WTC11 (cell line): Measurements from ENCODE around the gene FAM136A. TPM values are rescaled to one million over a fixed set of nuclear protein-coding genes. Genes with fewer than 3 reads are reported as not detected.
A peak's percentile ranks its signal among the peaks of the same experiment; 100 is the strongest.
"Not testable (repeated sequence)": the region's sequence is repeated elsewhere in the genome, so short reads cannot be mapped to it uniquely, and the experiment has no call there.

Experiments used
- ATAC-seq: fragments of 200-7000 bp; cut with Tn5 transposase; 2 replicates; pipeline ENCODE4 v1.10.0; 2021; ENCODE audit warnings: mild to moderate bottlenecking, moderate library complexity
- CTCF ChIA-PET: fragments of 300-600 bp; sonication (Branson Sonifier 250); formaldehyde crosslinking; loops from one replicate; lab custom pipeline; 2021; ENCODE audit warnings: antibody characterized with exemption; lab: Charles Lee
- POLR2A ChIA-PET: fragments of 350-600 bp; sonication (Branson Sonifier 250); formaldehyde crosslinking; loops from one replicate; lab custom pipeline; 2021; ENCODE audit warnings: antibody characterized with exemption; lab: Charles Lee
- DNase-seq: peaks from one replicate; pipeline ENCODE4 v3.0.0; 2021; ENCODE audit warnings: low spot score
- H3K27ac Mint-ChIP-seq: 2 replicates; pipeline ENCODE4 v1.8.0; 2021; ENCODE audit warnings: mixed read lengths
- H3K27me3 Mint-ChIP-seq: 2 replicates; pipeline ENCODE4 v1.8.0; 2021; ENCODE audit warnings: low read depth, mild to moderate bottlenecking, moderate library complexity, mixed read lengths
- H3K36me3 Mint-ChIP-seq: 2 replicates; pipeline ENCODE4 v1.8.0; 2021; ENCODE audit warnings: mixed read lengths
- H3K4me1 Mint-ChIP-seq: 2 replicates; pipeline ENCODE4 v1.8.0; 2022; ENCODE audit warnings: mixed read lengths
- H3K4me3 Mint-ChIP-seq: 2 replicates; pipeline ENCODE4 v1.8.0; 2021; ENCODE audit warnings: mild to moderate bottlenecking, moderate library complexity, mixed read lengths
- H3K9me3 Mint-ChIP-seq: 2 replicates; pipeline ENCODE4 v1.8.0; 2021; ENCODE audit warnings: mixed read lengths
- ATF2 ChIP-seq: sonication (generic); formaldehyde crosslinking; IDR thresholded peaks from 2 replicates; pipeline ENCODE4 v1.8.1; 2022; ENCODE audit warnings: low read depth, missing genetic modification reagents, borderline replicate concordance
- E2F1 ChIP-seq: sonication (generic); formaldehyde crosslinking; IDR thresholded peaks from 2 replicates; pipeline ENCODE4 v1.8.0; 2022; ENCODE audit warnings: mild to moderate bottlenecking, missing genetic modification reagents
- E2F5 ChIP-seq: sonication (generic); formaldehyde crosslinking; IDR thresholded peaks from 2 replicates; pipeline ENCODE4 v1.8.1; 2022; ENCODE audit warnings: mild to moderate bottlenecking, moderate library complexity, missing genetic modification reagents
- ETV6 ChIP-seq: sonication (generic); formaldehyde crosslinking; IDR thresholded peaks from 2 replicates; pipeline ENCODE4 v1.8.1; 2022; ENCODE audit warnings: mild to moderate bottlenecking, missing genetic modification reagents
- FOXP1 ChIP-seq: sonication (generic); formaldehyde crosslinking; IDR thresholded peaks from 2 replicates; pipeline ENCODE4 v1.8.0; 2022; ENCODE audit warnings: missing genetic modification reagents, mild to moderate bottlenecking, moderate library complexity, borderline replicate concordance
- GABPB1 ChIP-seq: sonication (generic); formaldehyde crosslinking; IDR thresholded peaks from 2 replicates; pipeline ENCODE4 v1.8.1; 2023; ENCODE audit warnings: mild to moderate bottlenecking, missing genetic modification reagents
- IRF2 ChIP-seq: sonication (generic); formaldehyde crosslinking; IDR thresholded peaks from 2 replicates; pipeline ENCODE4 v1.8.0; 2022; ENCODE audit warnings: low read depth, missing genetic modification reagents, borderline replicate concordance
- MXD4 ChIP-seq: fragments of 250-450 bp; sonication (Bioruptor Pico); IDR thresholded peaks from 2 replicates; pipeline ENCODE4 v1.8.0; 2021; ENCODE audit warnings: mild to moderate bottlenecking, moderate library complexity, borderline replicate concordance
- NFYB ChIP-seq: sonication (generic); formaldehyde crosslinking; conservative IDR thresholded peaks from 2 replicates; pipeline ENCODE4 v1.8.0; 2022; ENCODE audit warnings: low read depth, missing genetic modification reagents
- OVOL2 ChIP-seq: fragments of 250-450 bp; sonication (Bioruptor Pico); IDR thresholded peaks from 2 replicates; pipeline ENCODE4 v1.9.0; 2021; ENCODE audit warnings: mild to moderate bottlenecking, borderline replicate concordance
- SMAD4 ChIP-seq: sonication (generic); formaldehyde crosslinking; IDR thresholded peaks from 2 replicates; pipeline ENCODE4 v1.8.0; 2022; ENCODE audit warnings: mild to moderate bottlenecking, missing genetic modification reagents
- STAT6 ChIP-seq: sonication (generic); formaldehyde crosslinking; conservative IDR thresholded peaks from 2 replicates; pipeline ENCODE4 v1.8.1; 2023; ENCODE audit warnings: mild to moderate bottlenecking, low read depth, missing genetic modification reagents, moderate library complexity
- ZBTB21 ChIP-seq: sonication (generic); formaldehyde crosslinking; IDR thresholded peaks from 2 replicates; pipeline ENCODE4 v1.8.1; 2023; ENCODE audit warnings: mild to moderate bottlenecking, missing genetic modification reagents, borderline replicate concordance
- ZNF317 ChIP-seq: sonication (generic); formaldehyde crosslinking; IDR thresholded peaks from 2 replicates; pipeline ENCODE4 v1.8.1; 2023; ENCODE audit warnings: low read depth, mild to moderate bottlenecking, moderate library complexity, missing genetic modification reagents, borderline replicate concordance
- total RNA-seq: library from RNA; stranded (reverse); gene quantifications from 3 replicates; pipeline ENCODE4 v1.2.3, GENCODE V29; 2021

The FAM136A gene
- total RNA-seq, 1 experiment from 2014 or later, result 83.9 TPM

GRCh38 chr2:70269422-70270302 lies 32.2 kb downstream of the FAM136A start:
- H3K9me3 Mint-ChIP-seq, result peaks cover 24% of the 10 kb centered on the region
- H3K4me3 Mint-ChIP-seq, DNase-seq, POLR2A ChIA-PET, H3K4me1 Mint-ChIP-seq, H3K27me3 Mint-ChIP-seq, H3K27ac Mint-ChIP-seq, ATAC-seq: not testable (repeated sequence)
- TF ChIP-seq GABPB1 (CRISPR knock-in tag), result peak; percentile 78; the same call in 1 of the 2 replicates
- H3K36me3 Mint-ChIP-seq, result peaks cover 42% of the 10 kb centered on the region
- CTCF ChIA-PET, result interaction anchor here (1.1 kb wide), 1 partner anchor 32 kb away, joined by 5 read pairs; the partner anchor contains the start of gene FAM136A

- POLR2A ChIA-PET, CTCF ChIA-PET, H3K27ac Mint-ChIP-seq, H3K27me3 Mint-ChIP-seq, H3K4me3 Mint-ChIP-seq, H3K4me1 Mint-ChIP-seq, ATAC-seq, DNase-seq: not testable (repeated sequence)
- Mint-ChIP-seq H3K36me3 (peaks cover 45% of the 10 kb centered on the region), H3K9me3 (peaks cover 24% of the 10 kb centered on the region)
These were observed 34.9 kb downstream of the FAM136A start for GRCh38 chr2:70266925-70267324.

- ATAC-seq (no peak), DNase-seq (no peak)
- peaks cover 10% of the 10 kb centered on the region for H3K9me3 Mint-ChIP-seq
- H3K27me3 Mint-ChIP-seq, result no peaks in the 10 kb centered on the region
- peaks cover 41% of the 10 kb centered on the region for H3K36me3 Mint-ChIP-seq
- H3K4me1 Mint-ChIP-seq, result peaks cover 15% of the 10 kb centered on the region
- H3K27ac Mint-ChIP-seq, result no peak overlapping the region
- no peak for TF ChIP-seq IRF2
- TF ChIP-seq ETV6, result no peak
- TF ChIP-seq FOXP1 (CRISPR knock-in tag), result no peak
- no peak for TF ChIP-seq ATF2
- no peak for TF ChIP-seq ZNF317 (CRISPR knock-in tag)
- TF ChIP-seq E2F1, result no peak
- no peak for TF ChIP-seq ZBTB21
- no peak for TF ChIP-seq OVOL2 (CRISPR knock-in tag)
- no peak for TF ChIP-seq E2F5 (CRISPR knock-in tag)
- TF ChIP-seq STAT6 (CRISPR knock-in tag), result no peak
- TF ChIP-seq SMAD4 (CRISPR knock-in tag), result no peak
- TF ChIP-seq NFYB (CRISPR knock-in tag), result no peak
- no peak for TF ChIP-seq MXD4 (CRISPR knock-in tag)
- H3K4me3 Mint-ChIP-seq, result no peak overlapping the region
- CTCF ChIA-PET, result interaction anchor here (1.1 kb wide), 1 partner anchor 12 kb away, joined by 3 read pairs; no protein-coding TSS in a partner anchor
- POLR2A ChIA-PET, result interaction anchor here (0.6 kb wide), 1 partner anchor 16 kb away, joined by 4 read pairs; no protein-coding TSS in a partner anchor
These were observed 40.4 kb downstream of the FAM136A start for GRCh38 chr2:70261501-70261900.
